GM12801 (cell line): ENCODE measurements around the gene ACTA1.

ENCODE experiments used
- TF ChIP-seq, protein P1 (sequence below): IDR thresholded peaks from one replicate; pipeline ENCODE4 v1.5.1; 2011; ENCODE audit warnings: control low read depth; ENCODE audit not compliant: insufficient read length; ENCODE audit errors: extremely low read depth

The ACTA1 gene

DNA sequence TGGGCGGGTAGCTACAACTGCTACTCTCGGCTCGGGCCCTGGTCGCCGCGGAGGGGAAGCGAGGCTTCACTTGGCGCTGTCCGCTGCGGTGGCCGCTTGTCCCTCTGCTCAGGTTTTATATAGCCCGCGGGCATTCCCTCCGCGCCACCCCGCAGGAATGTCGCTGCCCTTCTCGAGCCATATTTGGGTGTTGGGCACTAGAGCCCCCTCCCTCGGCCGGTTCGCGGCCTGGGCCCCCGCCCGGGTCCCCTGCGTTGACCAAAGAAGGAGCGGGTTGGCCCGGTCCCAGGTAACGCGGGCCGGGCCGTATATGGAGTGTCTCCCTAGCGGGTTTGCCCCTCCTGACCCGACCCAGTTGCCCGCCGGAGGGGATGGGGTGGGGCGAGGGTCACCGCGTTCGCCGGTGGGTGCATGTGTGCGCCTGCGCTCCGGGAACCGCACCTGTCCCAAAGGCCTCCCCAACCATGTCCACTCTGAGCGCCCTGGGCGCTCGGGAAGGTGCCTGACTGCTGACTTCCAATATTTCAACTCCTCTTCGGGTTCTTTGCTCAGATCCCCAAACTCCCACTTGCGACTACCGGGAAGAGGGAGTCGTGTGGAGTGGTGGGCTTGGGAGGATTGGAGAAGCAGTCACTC is at the start of gene ACTA1:
TSS of gene ACTA1 (minus strand) at position 90 of the 636 bp plus-strand sequence. CDS start 979 bp downstream, outside the sequence.
- TF ChIP-seq, protein P1, sequence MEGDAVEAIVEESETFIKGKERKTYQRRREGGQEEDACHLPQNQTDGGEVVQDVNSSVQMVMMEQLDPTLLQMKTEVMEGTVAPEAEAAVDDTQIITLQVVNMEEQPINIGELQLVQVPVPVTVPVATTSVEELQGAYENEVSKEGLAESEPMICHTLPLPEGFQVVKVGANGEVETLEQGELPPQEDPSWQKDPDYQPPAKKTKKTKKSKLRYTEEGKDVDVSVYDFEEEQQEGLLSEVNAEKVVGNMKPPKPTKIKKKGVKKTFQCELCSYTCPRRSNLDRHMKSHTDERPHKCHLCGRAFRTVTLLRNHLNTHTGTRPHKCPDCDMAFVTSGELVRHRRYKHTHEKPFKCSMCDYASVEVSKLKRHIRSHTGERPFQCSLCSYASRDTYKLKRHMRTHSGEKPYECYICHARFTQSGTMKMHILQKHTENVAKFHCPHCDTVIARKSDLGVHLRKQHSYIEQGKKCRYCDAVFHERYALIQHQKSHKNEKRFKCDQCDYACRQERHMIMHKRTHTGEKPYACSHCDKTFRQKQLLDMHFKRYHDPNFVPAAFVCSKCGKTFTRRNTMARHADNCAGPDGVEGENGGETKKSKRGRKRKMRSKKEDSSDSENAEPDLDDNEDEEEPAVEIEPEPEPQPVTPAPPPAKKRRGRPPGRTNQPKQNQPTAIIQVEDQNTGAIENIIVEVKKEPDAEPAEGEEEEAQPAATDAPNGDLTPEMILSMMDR = no peak

DNA sequence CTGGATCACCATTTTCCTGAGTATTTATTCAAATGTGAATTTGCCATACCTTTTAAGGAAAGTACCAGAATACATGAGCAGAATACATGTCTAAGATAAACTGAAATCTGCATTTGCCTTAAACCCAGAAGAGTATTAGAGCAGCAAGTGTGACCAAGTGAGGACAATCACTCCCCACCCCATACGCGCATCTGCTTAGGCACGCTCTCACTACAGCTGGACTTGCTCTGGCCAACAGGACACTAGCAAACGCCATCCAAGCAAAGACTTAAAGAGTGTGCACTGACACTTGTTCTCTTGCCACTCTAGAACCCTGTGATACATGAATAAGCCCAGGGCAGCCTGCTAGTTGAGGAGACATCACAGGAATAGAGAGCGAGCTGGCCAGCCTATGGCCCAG is 48.6 kb upstream of the ACTA1 start:
- TF ChIP-seq, protein P1 = no peak

GRCh38 chr1:229480495-229480894 is 46.6 kb upstream of the ACTA1 start:
- TF ChIP-seq, protein P1 = no peak

- TF ChIP-seq, protein P1 = no peak
Observed at GRCh38 chr1:229479660-229480399, 45.9 kb upstream of the ACTA1 start.

- TF ChIP-seq, protein P1 = no peak
Observed at GRCh38 chr1:229478852-229479251, 45.0 kb upstream of the ACTA1 start.

DNA sequence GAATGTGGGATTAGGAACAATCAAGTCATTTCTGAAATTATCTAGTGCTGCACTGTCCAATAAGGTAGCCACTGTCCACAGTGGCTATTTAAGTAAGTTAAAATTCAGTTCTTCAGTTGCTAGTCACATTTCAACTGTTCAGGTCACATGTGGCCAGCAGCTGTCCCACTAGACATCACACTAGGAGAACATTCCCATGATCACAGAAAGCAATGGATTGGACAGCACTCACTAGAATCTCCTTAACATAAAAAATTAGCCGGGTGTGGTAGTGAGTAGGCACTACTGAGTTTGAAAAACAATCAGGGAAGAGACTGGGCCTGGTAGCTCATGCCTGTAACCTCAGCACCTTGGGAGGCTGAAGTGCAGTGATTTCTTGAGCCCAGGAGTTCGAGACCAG is 40.6 kb upstream of the ACTA1 start:
- TF ChIP-seq, protein P1 = no peak

- TF ChIP-seq, protein P1 = no peak
Observed at GRCh38 chr1:229471175-229471574, 37.3 kb upstream of the ACTA1 start.
